Calu3 (cell line): ENCODE measurements around the gene MBD4. TPM values are rescaled to one million over a fixed set of nuclear protein-coding genes. Genes with fewer than 3 reads are reported as not detected.
"Not testable (repeated sequence)": the region's sequence is repeated elsewhere in the genome, so short reads cannot be mapped to it uniquely, and the experiment has no call there.

Source experiments
- BruUV-seq: library from RNA; stranded (reverse); fragments of 400-500 nt; replicated peaks from 2 replicates; lab custom pipeline; 2021; lab: Mats Ljungman, UMichigan
- CTCF ChIA-PET: fragments of 300-600 bp; sonication (Branson Sonifier 250); formaldehyde crosslinking; loops from one replicate; lab custom pipeline; 2022; ENCODE audit warnings: antibody characterized with exemption; lab: Charles Lee
- DNase-seq: peaks from one replicate; pipeline ENCODE4 v3.0.0; 2022
- H3K27ac Mint-ChIP-seq: one replicate; pipeline ENCODE4 v1.8.0; 2022; ENCODE audit warnings: mixed read lengths; ENCODE audit not compliant: unreplicated experiment
- H3K27me3 Mint-ChIP-seq: one replicate; pipeline ENCODE4 v1.8.0; 2022; ENCODE audit warnings: mixed read lengths; ENCODE audit not compliant: unreplicated experiment
- H3K36me3 Mint-ChIP-seq: one replicate; pipeline ENCODE4 v1.8.0; 2022; ENCODE audit warnings: mild to moderate bottlenecking, moderate library complexity, mixed read lengths; ENCODE audit not compliant: insufficient read depth, unreplicated experiment
- H3K4me1 Mint-ChIP-seq: one replicate; pipeline ENCODE4 v1.8.0; 2022; ENCODE audit warnings: mild to moderate bottlenecking, low read depth, mixed read lengths; ENCODE audit not compliant: unreplicated experiment
- H3K4me3 Mint-ChIP-seq: one replicate; pipeline ENCODE4 v1.8.0; 2022; ENCODE audit warnings: mild to moderate bottlenecking, low read depth, moderate library complexity, mixed read lengths; ENCODE audit not compliant: unreplicated experiment
- H3K9me3 Mint-ChIP-seq: one replicate; pipeline ENCODE4 v1.8.0; 2022; ENCODE audit warnings: low read depth, mixed read lengths; ENCODE audit not compliant: unreplicated experiment
- CTCF ChIP-seq: fragments of 200-600 bp; IDR thresholded peaks from one replicate; pipeline ENCODE4 v1.8.0; 2022; ENCODE audit warnings: antibody characterized with exemption; ENCODE audit not compliant: unreplicated experiment
- intact Hi-C: fragments of 100-400 bp; cut with micrococcal nuclease; formaldehyde crosslinking; loops from one replicate; pipeline ENCODE4 v1.10.0; 2022; ENCODE audit not compliant: unreplicated experiment
- total RNA-seq: library from RNA; stranded (reverse); gene quantifications from 2 replicates; pipeline ENCODE4 v1.2.3, GENCODE V29; 2022

MBD4 gene
- total RNA-seq, 1 experiment from 2014 or later, result 52.3 TPM

- intact Hi-C loops, result no loop called here
- H3K4me3 Mint-ChIP-seq, result no peak overlapping the region
Observed at GRCh38 chr3:129481766-129482332, 42.1 kb upstream of the MBD4 start.

GRCh38 chr3:129481225-129481765 lies 41.5 kb upstream of the MBD4 start:
- intact Hi-C loops, BruUV-seq, H3K4me1 Mint-ChIP-seq, H3K4me3 Mint-ChIP-seq, H3K27ac Mint-ChIP-seq, H3K36me3 Mint-ChIP-seq, H3K9me3 Mint-ChIP-seq, CTCF ChIA-PET, H3K27me3 Mint-ChIP-seq, DNase-seq: not testable (repeated sequence)

More at GRCh38 chr3:129481766-129482332, 42.1 kb upstream of the MBD4 start:
- DNase-seq, result no peak
- Mint-ChIP-seq H3K27me3 (no peaks in the 10 kb centered on the region), H3K4me1 (no peaks in the 10 kb centered on the region), H3K27ac (no peak overlapping the region), H3K36me3 (no peaks in the 10 kb centered on the region), H3K9me3 (no peaks in the 10 kb centered on the region)
- CTCF ChIA-PET, result no interaction called here
- no TSS peak for BruUV-seq
- no peak for TF ChIP-seq CTCF

- BruUV-seq, result no TSS peak
- intact Hi-C loops, result no loop called here
- H3K4me1 Mint-ChIP-seq, result no peaks in the 10 kb centered on the region
- no peak overlapping the region for H3K4me3 Mint-ChIP-seq
- H3K27ac Mint-ChIP-seq, result no peak overlapping the region
- CTCF ChIA-PET, result no interaction called here
- DNase-seq, result no peak
- no peaks in the 10 kb centered on the region for H3K9me3 Mint-ChIP-seq
- peaks cover 4% of the 10 kb centered on the region for H3K36me3 Mint-ChIP-seq
- no peak for TF ChIP-seq CTCF
- H3K27me3 Mint-ChIP-seq, result no peaks in the 10 kb centered on the region
Observed at GRCh38 chr3:129476586-129476985, 36.8 kb upstream of the MBD4 start.

GRCh38 chr3:129475863-129476262 lies 36.1 kb upstream of the MBD4 start:
- TF ChIP-seq CTCF, result no peak
- Mint-ChIP-seq H3K36me3 (peaks cover 4% of the 10 kb centered on the region), H3K4me3 (no peak overlapping the region), H3K27ac (no peak overlapping the region), H3K4me1 (no peaks in the 10 kb centered on the region), H3K27me3 (no peaks in the 10 kb centered on the region), H3K9me3 (no peaks in the 10 kb centered on the region)
- intact Hi-C loops, result no loop called here
- no TSS peak for BruUV-seq
- CTCF ChIA-PET, result interaction anchor here (0.7 kb wide), 1 partner anchor 9 kb away, joined by 5 read pairs; no protein-coding TSS in a partner anchor
- DNase-seq, result no peak
